Measurements from ENCODE around the gene MIER3. TPM values are rescaled to one million over a fixed set of nuclear protein-coding genes. Genes with fewer than 3 reads are reported as not detected.

The MIER3 gene
- total and polyA plus RNA-seq, 9 of the 15 experiments (the other 6 are each of a cell fraction or from before 2014, with no cell fraction given): 4.1 to 29.3 (median 13.0) TPM

- 0 out of 2 replicates have a peak, but pooled peaks have one; percentile 72 for TF ChIP-seq ZNF165 (CRISPR knock-in tag; IDR thresholded peaks at IDR 0.05; ENCODE audit: borderline replicate concordance)
- peak; percentile 58; the same call in 1 of the 2 replicates for TF ChIP-seq TARDBP (IDR thresholded peaks at IDR 0.05)
- peak; percentile 77; the same call in 1 of the 2 replicates for TF ChIP-seq CREB3 (tag; conservative IDR thresholded peaks at IDR 0.05; ENCODE audit: low read depth)
- TF ChIP-seq TAL1 (IDR thresholded peaks at IDR 0.05): peak; percentile 95
- TF ChIP-seq ZNF318 (IDR thresholded peaks at IDR 0.05; ENCODE audit: borderline replicate concordance in 1 of 2, low read depth in 1 of 2): no peak
- no peak for TF ChIP-seq PHF21A (IDR thresholded peaks at IDR 0.05; ENCODE audit: borderline replicate concordance, low read depth)
- TF ChIP-seq SOX6 (IDR thresholded peaks at IDR 0.05): peak; percentile 99
- peak in 1 of 2 experiments; percentile 92; a peak in 2 of 4 replicates for TF ChIP-seq HDAC1 (IDR thresholded peaks at IDR 0.05)
- peak; percentile 52; the same call in 1 of the 2 replicates for TF ChIP-seq CREM (IDR thresholded peaks at IDR 0.05; ENCODE audit: low read depth)
- peak; percentile 89 for TF ChIP-seq NCOR1 (IDR thresholded peaks at IDR 0.05)
- TF ChIP-seq SMARCC2 (IDR thresholded peaks at IDR 0.05; ENCODE audit: low read depth): peak; percentile 45; the same call in 1 of the 2 replicates
- TF ChIP-seq ZFP1 (CRISPR knock-in tag; IDR thresholded peaks at IDR 0.05): 0 out of 2 replicates have a peak, but pooled peaks have one; percentile 27
- TF ChIP-seq, protein P1, sequence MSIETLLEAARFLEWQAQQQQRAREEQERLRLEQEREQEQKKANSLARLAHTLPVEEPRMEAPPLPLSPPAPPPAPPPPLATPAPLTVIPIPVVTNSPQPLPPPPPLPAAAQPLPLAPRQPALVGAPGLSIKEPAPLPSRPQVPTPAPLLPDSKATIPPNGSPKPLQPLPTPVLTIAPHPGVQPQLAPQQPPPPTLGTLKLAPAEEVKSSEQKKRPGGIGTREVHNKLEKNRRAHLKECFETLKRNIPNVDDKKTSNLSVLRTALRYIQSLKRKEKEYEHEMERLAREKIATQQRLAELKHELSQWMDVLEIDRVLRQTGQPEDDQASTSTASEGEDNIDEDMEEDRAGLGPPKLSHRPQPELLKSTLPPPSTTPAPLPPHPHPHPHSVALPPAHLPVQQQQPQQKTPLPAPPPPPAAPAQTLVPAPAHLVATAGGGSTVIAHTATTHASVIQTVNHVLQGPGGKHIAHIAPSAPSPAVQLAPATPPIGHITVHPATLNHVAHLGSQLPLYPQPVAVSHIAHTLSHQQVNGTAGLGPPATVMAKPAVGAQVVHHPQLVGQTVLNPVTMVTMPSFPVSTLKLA (conservative IDR thresholded peaks at IDR 0.05): peak in 1 of 2 experiments; percentile 58; a peak in 1 of 4 replicates
- 0 out of 2 replicates have a peak, but pooled peaks have one; percentile 22 for TF ChIP-seq DEAF1 (CRISPR knock-in tag; IDR thresholded peaks at IDR 0.05)
Measured at GRCh38 chr5:56983593-56984361, 31.9 kb upstream of the MIER3 start (continued).
